K562 (cell line): ENCODE data around the gene CDCP2. TPM values are rescaled to one million over a fixed set of nuclear protein-coding genes. Genes with fewer than 3 reads are reported as not detected.

Source experiments
- ATAC-seq: fragments of 200-7000 bp; cut with Tn5 transposase; 3 replicates; pipeline ENCODE4 v1.9.1; 2020; ENCODE audit warnings: moderate library complexity
- BruUV-seq: library from RNA; stranded (reverse); fragments of 400-500 nt; replicated peaks from 2 replicates; lab custom pipeline; 2021; lab: Mats Ljungman, UMichigan
- CTCF ChIA-PET: fragments of 300-600 bp; formaldehyde crosslinking; extraction: SDS; loops from one replicate; lab custom pipeline; 2021; ENCODE audit warnings: low intra/inter-chr PET ratio; lab: Yijun Ruan, JAX
- POLR2A ChIA-PET: fragments of 300-600, 350-650 bp; sonication (Branson Sonifier 250); formaldehyde crosslinking; extraction: SDS; loops from one replicate; lab custom pipeline; 2021; ENCODE audit warnings: antibody characterized with exemption, inconsistent platforms; lab: Yijun Ruan, JAX
- DNase-seq, 4 experiments: peaks; one replicate each; pipeline versions ENCODE4 v3.0.0 to v3.0.0-alpha.2; 2011 to 2018; ENCODE audit warnings: low spot score in 3 of 4, mixed read lengths in 3 of 4; ENCODE audit errors: extremely low read depth in 1 of 4
- FAIRE-seq: peaks from 2 replicates; lab custom pipeline; 2011; peaks lifted over from hg19 to GRCh38; lab: Jason Lieb, UNC
- H2AFZ ChIP-seq: 2 replicates; pipeline ENCODE4 v1.6.0; 2011; ENCODE audit warnings: low read depth, low read length, control low read depth, inconsistent platforms
- H3K27ac ChIP-seq: fragments of 200-600 bp; 3 replicates; pipeline ENCODE4 v1.8.0; 2011; ENCODE audit warnings: low read depth, mild to moderate bottlenecking, control low read depth, inconsistent platforms, low read length, moderate library complexity, mixed read lengths; ENCODE audit errors: extremely low read depth
- H3K27me3 ChIP-seq, 2 experiments: fragments of 300-600 bp in 1 of 2; 2 replicates in 1 of 2; 3 replicates in 1 of 2; pipeline versions ENCODE4 v1.6.0 to v1.8.0; 2011; ENCODE audit warnings: inconsistent platforms in 2 of 2, low read length in 2 of 2, mild to moderate bottlenecking in 1 of 2, mixed read lengths in 1 of 2, moderate library complexity in 1 of 2; ENCODE audit not compliant: control insufficient read depth in 2 of 2, insufficient read depth in 2 of 2
- H3K36me3 ChIP-seq: fragments of 300-600 bp; 3 replicates; pipeline ENCODE4 v1.8.0; 2011; ENCODE audit warnings: mild to moderate bottlenecking, low read length, inconsistent platforms; ENCODE audit not compliant: control insufficient read depth, insufficient read depth
- H3K4me1 ChIP-seq, 2 experiments: fragments of 200-600 bp in 1 of 2; replicated peaks in 1 of 2; 2 replicates in 1 of 2; 3 replicates in 1 of 2; pipeline versions ENCODE4 v1.5.1 to v1.8.0; 2011; ENCODE audit warnings: inconsistent platforms in 2 of 2, low read length in 2 of 2, mild to moderate bottlenecking in 1 of 2, mixed read lengths in 1 of 2, moderate library complexity in 1 of 2; ENCODE audit not compliant: control insufficient read depth in 2 of 2, insufficient read depth in 2 of 2
- H3K4me2 ChIP-seq: 2 replicates; pipeline ENCODE4 v1.6.1; 2011; ENCODE audit warnings: low read length, control low read depth, inconsistent platforms, mixed read lengths; ENCODE audit not compliant: insufficient read depth
- H3K4me3 ChIP-seq: fragments of 200-600 bp; sonication (generic), shearing (Covaris generic); 2 replicates; pipeline ENCODE4 v1.5.1; 2016; ENCODE audit warnings: control low read depth, inconsistent platforms
- H3K79me2 ChIP-seq: fragments of 200-600 bp; 3 replicates; pipeline ENCODE4 v1.8.0; 2011; ENCODE audit warnings: low read length, inconsistent platforms; ENCODE audit not compliant: control insufficient read depth, insufficient read depth
- H3K9ac ChIP-seq, 2 experiments: 2 replicates each; pipeline versions ENCODE4 v1.6.0 to v1.6.1; 2011; ENCODE audit warnings: low read depth in 2 of 2, low read length in 2 of 2, control low read depth in 1 of 2, inconsistent platforms in 1 of 2, mild to moderate bottlenecking in 1 of 2, mixed read lengths in 1 of 2; ENCODE audit not compliant: insufficient read depth in 1 of 2
- H3K9me1 ChIP-seq: one replicate; pipeline ENCODE4 v1.6.0; 2011; ENCODE audit warnings: inconsistent platforms, mild to moderate bottlenecking, low read length, moderate library complexity; ENCODE audit not compliant: control insufficient read depth, insufficient read depth
- H3K9me3 ChIP-seq: replicated peaks from 2 replicates; pipeline ENCODE4 v1.5.1; 2011; ENCODE audit warnings: low read depth, low read length, inconsistent platforms; ENCODE audit not compliant: control insufficient read depth, insufficient read depth
- H4K20me1 ChIP-seq: replicated peaks from 2 replicates; pipeline ENCODE4 v1.6.1; 2011; ENCODE audit warnings: low read length, inconsistent platforms, mixed read lengths; ENCODE audit not compliant: control insufficient read depth, insufficient read depth
- BDP1 ChIP-seq: IDR thresholded peaks from 3 replicates; pipeline ENCODE4 v1.6.1; 2011; ENCODE audit not compliant: insufficient read length, insufficient read depth
- NCOR1 ChIP-seq: fragments of 450-650 bp; IDR thresholded peaks from 2 replicates; pipeline ENCODE4 v1.6.1; 2016; ENCODE audit warnings: mild to moderate bottlenecking, moderate library complexity
- NELFE ChIP-seq: IDR thresholded peaks from 2 replicates; pipeline ENCODE4 v1.6.1; 2011; ENCODE audit warnings: mild to moderate bottlenecking; ENCODE audit not compliant: insufficient read depth, insufficient read length
- NFE2 ChIP-seq: IDR thresholded peaks from 2 replicates; pipeline ENCODE4 v1.6.1; 2014; ENCODE audit warnings: antibody characterized with exemption, low read depth
- NR2C2 ChIP-seq, 2 experiments: fragments of 200-800 bp in 1 of 2; sonication (Bioruptor generic) in 1 of 2; sonication (generic) in 1 of 2; formaldehyde crosslinking in 1 of 2; IDR thresholded peaks; 2 replicates each; pipeline versions ENCODE4 v1.6.1 to v1.8.0; 2016 to 2022; ENCODE audit warnings: mild to moderate bottlenecking in 1 of 2, missing compliant biosample characterization in 1 of 2, missing genetic modification characterization in 1 of 2, missing genetic modification reagents in 1 of 2
- PTTG1 ChIP-seq: fragments of 450-650 bp; IDR thresholded peaks from 2 replicates; pipeline ENCODE4 v1.6.1; 2016; ENCODE audit warnings: low read depth, mild to moderate bottlenecking, missing genetic modification characterization, missing compliant biosample characterization
- RAD51 ChIP-seq: fragments of 450-650 bp; IDR thresholded peaks from 2 replicates; pipeline ENCODE4 v1.7.1; 2016; ENCODE audit warnings: low read depth, mild to moderate bottlenecking, borderline replicate concordance
- SIN3A ChIP-seq, 2 experiments: fragments of 150-350 bp in 1 of 2; IDR thresholded peaks; 2 replicates each; pipeline ENCODE4 v1.6.1; 2011 to 2016; ENCODE audit warnings: borderline replicate concordance in 2 of 2, low read depth in 2 of 2, low read length in 2 of 2, mild to moderate bottlenecking in 2 of 2, moderate library complexity in 2 of 2; ENCODE audit not compliant: control insufficient read depth in 1 of 2
- WHSC1 ChIP-seq: IDR thresholded peaks from one replicate; pipeline ENCODE4 v1.6.1; 2012; ENCODE audit warnings: low read length, control low read depth, inconsistent platforms
- ZNF584 ChIP-seq: fragments of 200-800 bp; sonication (Bioruptor generic); IDR thresholded peaks from 2 replicates; pipeline ENCODE4 v1.6.1; 2016; ENCODE audit warnings: low read depth, mild to moderate bottlenecking, missing genetic modification characterization, missing compliant biosample characterization
- ZNF609 ChIP-seq: sonication (generic); formaldehyde crosslinking; IDR thresholded peaks from 2 replicates; pipeline ENCODE4 v1.8.1; 2023; ENCODE audit warnings: missing genetic modification reagents, mild to moderate bottlenecking, borderline replicate concordance
- WGBS: fragments of 100-300 bp; shearing (Covaris generic); methylation state at CpG from one replicate; pipeline ENCODE4 v1.1.6; 2016; ENCODE audit warnings: low coverage, mixed read lengths; ENCODE audit not compliant: insufficient coverage; ENCODE audit errors: missing lambda C conversion rate; 5-methylcytosine and 5-hydroxymethylcytosine counted together
- in situ Hi-C: fragments of 300-500 bp; cut with MboI; formaldehyde crosslinking; loops from 4 replicates; pipeline ENCODE4 v1.15.0; 2018; ENCODE audit warnings: inconsistent platforms, mixed read lengths
- intact Hi-C: fragments of 100-400 bp; cut with micrococcal nuclease; formaldehyde crosslinking; loops from 2 replicates; pipeline ENCODE4 v1.14.2; 2022
- polyA plus RNA-seq, 8 experiments: library from polyadenylated mRNA; depleted of rRNA in 4 of 8; stranded (reverse) in 5 of 8; unstranded in 3 of 8; fragments of >200 nt; fragmentation: Nextera tagmentation in 2 of 8; fragmentation: Illumina TruSeq in 1 of 8; extraction: Ambion mirVana in 2 of 8; extraction: Trizol in 1 of 8; gene quantifications; 2 replicates each; pipeline versions ENCODE4 v1.2.1 to v1.2.3, GENCODE V29; 2011 to 2014; ENCODE audit warnings: inconsistent platforms in 1 of 8, missing spikeins in 1 of 8
- total RNA-seq, 7 experiments: library from RNA; depleted of rRNA in 6 of 7; stranded (reverse); fragments of >200 nt in 6 of 7; fragmentation: Illumina TruSeq in 2 of 7; extraction: Trizol in 2 of 7; gene quantifications; 2 replicates each; pipeline versions ENCODE4 v1.2.1 to v1.2.3, GENCODE V29; 2011 to 2021; ENCODE audit warnings: low replicate concordance in 1 of 7
- TF ChIP-seq, protein P1 (sequence below): fragments of 450-650 bp; IDR thresholded peaks from 2 replicates; pipeline ENCODE4 v1.6.1; 2018; ENCODE audit not compliant: partially characterized antibody

The CDCP2 gene
- total and polyA plus RNA-seq, 9 of the 15 experiments (the other 6 are each of a cell fraction or from before 2014, with no cell fraction given): not detected

- TF ChIP-seq WHSC1 (no peak), NFE2 (no peak), RAD51 (no peak), PTTG1 (tag) (no peak), ZNF584 (no peak)
- TF ChIP-seq, protein P1, sequence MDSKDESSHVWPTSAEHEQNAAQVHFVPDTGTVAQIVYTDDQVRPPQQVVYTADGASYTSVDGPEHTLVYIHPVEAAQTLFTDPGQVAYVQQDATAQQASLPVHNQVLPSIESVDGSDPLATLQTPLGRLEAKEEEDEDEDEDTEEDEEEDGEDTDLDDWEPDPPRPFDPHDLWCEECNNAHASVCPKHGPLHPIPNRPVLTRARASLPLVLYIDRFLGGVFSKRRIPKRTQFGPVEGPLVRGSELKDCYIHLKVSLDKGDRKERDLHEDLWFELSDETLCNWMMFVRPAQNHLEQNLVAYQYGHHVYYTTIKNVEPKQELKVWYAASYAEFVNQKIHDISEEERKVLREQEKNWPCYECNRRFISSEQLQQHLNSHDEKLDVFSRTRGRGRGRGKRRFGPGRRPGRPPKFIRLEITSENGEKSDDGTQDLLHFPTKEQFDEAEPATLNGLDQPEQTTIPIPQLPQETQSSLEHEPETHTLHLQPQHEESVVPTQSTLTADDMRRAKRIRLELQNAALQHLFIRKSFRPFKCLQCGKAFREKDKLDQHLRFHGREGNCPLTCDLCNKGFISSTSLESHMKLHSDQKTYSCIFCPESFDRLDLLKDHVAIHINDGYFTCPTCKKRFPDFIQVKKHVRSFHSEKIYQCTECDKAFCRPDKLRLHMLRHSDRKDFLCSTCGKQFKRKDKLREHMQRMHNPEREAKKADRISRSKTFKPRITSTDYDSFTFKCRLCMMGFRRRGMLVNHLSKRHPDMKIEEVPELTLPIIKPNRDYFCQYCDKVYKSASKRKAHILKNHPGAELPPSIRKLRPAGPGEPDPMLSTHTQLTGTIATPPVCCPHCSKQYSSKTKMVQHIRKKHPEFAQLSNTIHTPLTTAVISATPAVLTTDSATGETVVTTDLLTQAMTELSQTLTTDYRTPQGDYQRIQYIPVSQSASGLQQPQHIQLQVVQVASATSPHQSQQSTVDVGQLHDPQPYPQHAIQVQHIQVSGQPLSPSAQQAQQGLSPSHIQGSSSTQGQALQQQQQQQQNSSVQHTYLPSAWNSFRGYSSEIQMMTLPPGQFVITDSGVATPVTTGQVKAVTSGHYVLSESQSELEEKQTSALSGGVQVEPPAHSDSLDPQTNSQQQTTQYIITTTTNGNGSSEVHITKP: no peak
Observed at GRCh38 chr1:54152696-54153095, at the start of gene CDCP2 (continued).

GRCh38 chr1:54200519-54200997 is 47.8 kb upstream of the CDCP2 start:
- POLR2A ChIA-PET: interaction anchor here (0.6 to 9.0 kb wide), 18 partner anchors 9 to 653 kb away, joined by 3 to 148 read pairs (median 3); no protein-coding TSS in a partner anchor
- intact Hi-C loops: loop anchor here (5.0 kb wide), 1 partner anchor 78 kb away; no protein-coding TSS in a partner anchor
- Histone ChIP-seq H2AFZ (peak overlapping the region; percentile 93), H4K20me1 (no peaks in the 10 kb centered on the region), H3K4me3 (peak overlapping the region; percentile 85), H3K79me2 (peaks cover 62% of the 10 kb centered on the region), H3K27ac (peak overlapping the region; percentile 83), H3K4me2 (peak overlapping the region; percentile 96), H3K36me3 (peaks cover 50% of the 10 kb centered on the region), H3K9ac (peak overlapping the region; percentile 95 to 96), H3K9me3 (no peaks in the 10 kb centered on the region), H3K27me3 (no peaks in the 10 kb centered on the region), H3K9me1 (no peaks in the 10 kb centered on the region), H3K4me1 (peaks cover 20 to 24% of the 10 kb centered on the region in 2 experiments; a peak in 4 of 5 replicates)
- peak; percentile 53 for ATAC-seq
- FAIRE-seq: no peak
- in situ Hi-C loops: no loop called here
- TSS peak; percentile 69 for BruUV-seq
- DNase-seq: no peak
- CTCF ChIA-PET: no interaction called here
- WGBS: under 1% methylated on average over 15 of the region's 15 CpGs
- TF ChIP-seq BDP1 (no peak), SIN3A (IDR thresholded peaks at IDR 0.05; ENCODE audit: borderline replicate concordance in 2 of 2, control insufficient read depth in 1 of 2, low read depth in 2 of 2, low read length in 2 of 2) (0 out of 4 replicates have a peak, but pooled peaks of 1 of the 2 experiments have one; percentile 9), NELFE (no peak), NCOR1 (no peak), NR2C2 (CRISPR knock-in tag; IDR thresholded peaks at IDR 0.05) (peak; percentile 84), NR2C2 (tag; IDR thresholded peaks at IDR 0.05) (peak; percentile 50; the same call in 1 of the 2 replicates), ZNF609 (peak; percentile 21; the same call in 1 of the 2 replicates)
